ENCODE measurements around the gene INSIG1.

Gene INSIG1

DNA sequence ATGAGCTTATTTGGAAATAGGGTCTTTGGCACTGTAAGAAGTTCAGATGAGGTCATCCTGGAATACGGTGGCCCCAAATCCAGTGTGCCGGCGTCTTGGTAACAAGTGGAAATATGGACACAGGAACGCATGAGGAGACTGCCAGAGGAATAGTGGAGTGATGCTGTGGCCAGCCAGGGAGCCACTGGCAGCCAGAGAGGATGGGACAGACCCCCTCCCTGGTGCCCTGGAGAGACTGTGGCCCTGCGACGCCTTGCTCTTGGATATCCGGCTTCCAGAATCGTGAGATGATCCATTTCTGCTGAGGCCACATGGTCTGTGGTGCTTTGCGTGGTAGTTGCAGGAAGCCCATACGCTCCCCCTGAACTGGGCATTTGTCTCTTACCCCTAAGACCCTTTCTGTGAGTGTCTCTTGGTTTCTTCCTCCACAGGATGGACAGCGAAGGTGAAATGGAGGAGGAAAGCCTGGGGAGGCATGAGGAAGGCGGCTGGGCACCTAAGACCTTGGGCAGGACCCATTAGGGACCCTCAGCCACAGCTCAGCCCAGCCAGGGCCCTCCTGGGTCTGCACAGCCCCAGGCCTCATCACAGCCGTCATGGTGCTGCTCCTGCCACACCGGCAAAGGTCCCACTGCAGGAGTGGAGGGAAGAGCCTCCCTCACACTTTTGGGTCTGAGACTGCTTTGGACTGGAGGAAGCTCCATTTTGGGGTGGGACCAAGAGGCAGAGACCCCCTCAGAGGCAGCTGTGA, 53.6 kb downstream of the INSIG1 start:
- Histone ChIP-seq H3K4me3 (IDR thresholded peaks at IDR 0.05; ENCODE audit: insufficient read depth, low read depth, low read length) (no peak overlapping the region), H3K4me1 (ENCODE audit: low read depth, poor library complexity, severe bottlenecking) (no peaks in the 10 kb centered on the region), H3K79me2 (ENCODE audit: insufficient read depth, low read depth) (no peaks in the 10 kb centered on the region), H2AFZ (ENCODE audit: low read depth) (no peak overlapping the region), H3K27me3 (ENCODE audit: insufficient read depth, low read depth) (peaks cover 2% of the 10 kb centered on the region; the same call in 1 of the 2 replicates), H3K9ac (no peak overlapping the region), H3K27ac (no peak overlapping the region), H3K36me3 (ENCODE audit: insufficient read depth) (no peaks in the 10 kb centered on the region), H3K4me2 (no peak overlapping the region), H4K20me1 (ENCODE audit: insufficient read depth) (no peaks in the 10 kb centered on the region)
- TF ChIP-seq, protein P1, sequence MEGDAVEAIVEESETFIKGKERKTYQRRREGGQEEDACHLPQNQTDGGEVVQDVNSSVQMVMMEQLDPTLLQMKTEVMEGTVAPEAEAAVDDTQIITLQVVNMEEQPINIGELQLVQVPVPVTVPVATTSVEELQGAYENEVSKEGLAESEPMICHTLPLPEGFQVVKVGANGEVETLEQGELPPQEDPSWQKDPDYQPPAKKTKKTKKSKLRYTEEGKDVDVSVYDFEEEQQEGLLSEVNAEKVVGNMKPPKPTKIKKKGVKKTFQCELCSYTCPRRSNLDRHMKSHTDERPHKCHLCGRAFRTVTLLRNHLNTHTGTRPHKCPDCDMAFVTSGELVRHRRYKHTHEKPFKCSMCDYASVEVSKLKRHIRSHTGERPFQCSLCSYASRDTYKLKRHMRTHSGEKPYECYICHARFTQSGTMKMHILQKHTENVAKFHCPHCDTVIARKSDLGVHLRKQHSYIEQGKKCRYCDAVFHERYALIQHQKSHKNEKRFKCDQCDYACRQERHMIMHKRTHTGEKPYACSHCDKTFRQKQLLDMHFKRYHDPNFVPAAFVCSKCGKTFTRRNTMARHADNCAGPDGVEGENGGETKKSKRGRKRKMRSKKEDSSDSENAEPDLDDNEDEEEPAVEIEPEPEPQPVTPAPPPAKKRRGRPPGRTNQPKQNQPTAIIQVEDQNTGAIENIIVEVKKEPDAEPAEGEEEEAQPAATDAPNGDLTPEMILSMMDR (conservative IDR thresholded peaks at IDR 0.05; ENCODE audit: low read depth, low read length): no peak

DNA sequence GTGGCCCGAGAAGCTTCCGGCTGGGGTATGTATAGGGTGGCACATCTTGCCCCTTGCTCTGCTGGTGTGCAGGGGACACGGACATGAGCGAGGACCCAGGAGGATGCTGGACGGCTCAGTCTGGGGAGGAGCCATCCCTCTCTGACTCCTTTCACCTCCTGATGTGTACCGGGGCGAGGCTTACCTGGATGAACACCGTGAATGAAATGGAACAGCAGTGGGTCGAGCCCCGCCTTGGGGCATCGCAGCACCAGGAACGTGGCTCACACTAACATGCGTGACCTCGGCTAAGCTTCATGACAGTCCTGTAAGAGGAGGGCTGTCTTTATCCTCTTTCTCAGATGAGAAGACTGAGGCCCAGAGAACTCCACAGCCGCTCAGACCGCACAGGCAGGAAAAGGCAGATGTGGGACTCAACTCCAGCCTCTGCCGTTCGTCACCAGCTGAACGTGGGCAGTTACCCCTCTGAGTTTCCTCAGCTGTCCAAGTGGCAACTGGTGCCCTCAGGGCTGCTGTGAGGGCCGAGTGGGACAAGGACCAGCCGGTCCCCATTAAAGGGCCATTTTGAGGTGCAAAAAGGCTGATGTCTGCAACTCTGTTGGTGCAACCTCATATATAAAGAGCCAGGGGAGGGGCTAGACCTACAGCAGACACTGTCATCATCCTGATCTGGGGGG, 54.5 kb downstream of the INSIG1 start:
- H2AFZ ChIP-seq (ENCODE audit: low read depth): no peak overlapping the region
- no peak overlapping the region for H3K4me2 ChIP-seq
- no peak overlapping the region for H3K27ac ChIP-seq
- H4K20me1 ChIP-seq (ENCODE audit: insufficient read depth): no peaks in the 10 kb centered on the region
- no peak overlapping the region for H3K4me3 ChIP-seq (IDR thresholded peaks at IDR 0.05; ENCODE audit: insufficient read depth, low read depth, low read length)
- TF ChIP-seq, protein P1 (conservative IDR thresholded peaks at IDR 0.05; ENCODE audit: low read depth, low read length): no peak
- no peaks in the 10 kb centered on the region for H3K79me2 ChIP-seq (ENCODE audit: insufficient read depth, low read depth)
- H3K27me3 ChIP-seq (ENCODE audit: insufficient read depth, low read depth): peaks cover 5% of the 10 kb centered on the region; the same call in 1 of the 2 replicates
- H3K9ac ChIP-seq: no peak overlapping the region
- H3K36me3 ChIP-seq (ENCODE audit: insufficient read depth): no peaks in the 10 kb centered on the region
- no peaks in the 10 kb centered on the region for H3K4me1 ChIP-seq (ENCODE audit: low read depth, poor library complexity, severe bottlenecking)

DNA sequence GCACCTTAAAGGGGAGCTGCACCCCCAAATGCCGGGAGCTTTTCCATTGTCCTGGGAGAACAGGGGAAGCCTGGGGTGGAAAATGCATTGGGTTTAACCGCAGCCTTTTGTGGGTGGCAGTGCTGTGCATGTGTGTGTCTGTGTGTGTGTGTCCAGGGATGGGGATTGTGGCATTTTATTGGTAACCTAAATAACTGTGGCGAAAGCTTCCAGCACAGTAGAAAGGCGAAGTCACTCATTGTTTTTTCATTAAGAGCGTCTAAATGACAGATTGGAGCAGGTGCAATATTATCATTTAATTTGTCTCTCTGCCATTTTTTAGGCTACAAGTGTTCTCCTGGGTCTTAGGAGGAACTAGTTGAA, 55.1 kb downstream of the INSIG1 start:
- no peaks in the 10 kb centered on the region for H3K36me3 ChIP-seq (ENCODE audit: insufficient read depth)
- peaks cover 5% of the 10 kb centered on the region; the same call in 1 of the 2 replicates for H3K27me3 ChIP-seq (ENCODE audit: insufficient read depth, low read depth)
- no peak overlapping the region for H3K9ac ChIP-seq
- TF ChIP-seq, protein P1 (conservative IDR thresholded peaks at IDR 0.05; ENCODE audit: low read depth, low read length): no peak
- H3K4me3 ChIP-seq (IDR thresholded peaks at IDR 0.05; ENCODE audit: insufficient read depth, low read depth, low read length): no peak overlapping the region
- H3K4me2 ChIP-seq: no peak overlapping the region
- H4K20me1 ChIP-seq (ENCODE audit: insufficient read depth): no peaks in the 10 kb centered on the region
- H3K27ac ChIP-seq: no peak overlapping the region
- H3K79me2 ChIP-seq (ENCODE audit: insufficient read depth, low read depth): no peaks in the 10 kb centered on the region
- no peaks in the 10 kb centered on the region for H3K4me1 ChIP-seq (ENCODE audit: low read depth, poor library complexity, severe bottlenecking)
- no peak overlapping the region for H2AFZ ChIP-seq (ENCODE audit: low read depth)

DNA sequence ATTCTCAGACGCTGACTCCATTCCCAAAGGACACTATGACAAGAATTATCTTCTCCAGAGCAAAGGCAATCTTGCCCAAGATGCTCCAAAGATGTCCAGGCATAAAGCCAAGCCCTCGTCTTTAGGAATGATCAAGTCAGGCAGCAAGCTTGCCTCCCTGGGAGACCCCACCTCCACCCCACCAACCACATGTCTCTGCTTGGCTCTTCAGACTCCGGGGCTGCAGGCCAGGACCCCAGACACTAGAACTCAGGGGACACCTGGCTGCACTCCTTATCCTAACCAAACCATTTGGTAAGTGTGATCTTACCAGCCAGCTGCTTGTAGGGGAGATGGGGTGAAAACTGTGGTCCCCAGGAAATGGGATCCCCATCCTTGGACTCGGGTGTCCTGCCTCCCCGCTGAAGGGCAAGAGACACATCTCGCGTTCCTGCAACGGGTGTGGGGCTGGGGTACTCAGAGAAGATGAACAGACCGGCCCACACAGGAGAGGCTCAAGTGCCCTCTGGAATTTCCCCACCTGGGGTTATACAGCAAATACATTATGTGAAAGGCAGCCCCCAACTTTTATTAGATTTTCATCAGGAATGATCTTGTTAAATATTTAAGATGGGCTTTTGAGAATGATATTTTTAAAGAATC, 55.7 kb downstream of the INSIG1 start:
- Histone ChIP-seq H3K27ac (no peak overlapping the region), H3K4me3 (IDR thresholded peaks at IDR 0.05; ENCODE audit: insufficient read depth, low read depth, low read length) (no peak overlapping the region), H3K27me3 (ENCODE audit: insufficient read depth, low read depth) (peaks cover 5% of the 10 kb centered on the region; the same call in 1 of the 2 replicates), H3K79me2 (ENCODE audit: insufficient read depth, low read depth) (no peaks in the 10 kb centered on the region), H3K9ac (no peak overlapping the region), H4K20me1 (ENCODE audit: insufficient read depth) (no peaks in the 10 kb centered on the region), H3K36me3 (ENCODE audit: insufficient read depth) (no peaks in the 10 kb centered on the region), H2AFZ (ENCODE audit: low read depth) (no peak overlapping the region), H3K4me1 (ENCODE audit: low read depth, poor library complexity, severe bottlenecking) (no peaks in the 10 kb centered on the region), H3K4me2 (no peak overlapping the region)
- TF ChIP-seq, protein P1 (conservative IDR thresholded peaks at IDR 0.05; ENCODE audit: low read depth, low read length): no peak
